ENCODE measurements around the gene DLK1.

- TF ChIP-seq CTCF (optimal IDR thresholded peaks at IDR 0.05 in 1 of 3, IDR thresholded peaks at IDR 0.05 in 1 of 3, conservative IDR thresholded peaks at IDR 0.05 in 1 of 3; ENCODE audit: extremely low read depth in 1 of 3, insufficient read depth in 2 of 3, low read length in 3 of 3), result no peak
- no peak for TF ChIP-seq EZH2 (IDR thresholded peaks at IDR 0.05; ENCODE audit: low read length)
Measured at GRCh38 chr14:100783630-100784370, 57.1 kb downstream of the DLK1 start.
